ENCODE measurements around the gene MTR.

GRCh38 chr1:236862219-236862591 is 67.1 kb downstream of the MTR start:
- TF ChIP-seq CTCF (IDR thresholded peaks at IDR 0.05; ENCODE audit: low read depth, low read length, missing input control): no peak
- no peak for TF ChIP-seq EGR1 (IDR thresholded peaks at IDR 0.05; ENCODE audit: low read depth in 2 of 2)
